CD4-positive, alpha-beta T cell (primary cell): ENCODE measurements around the gene IQGAP2. TPM values are rescaled to one million over a fixed set of nuclear protein-coding genes. Genes with fewer than 3 reads are reported as not detected.

Experiments used
- ATAC-seq: fragments of 200-7000 bp; cut with Tn5 transposase; one replicate; pipeline ENCODE4 v1.10.0; 2022; ENCODE audit warnings: mild to moderate bottlenecking; ENCODE audit not compliant: poor library complexity
- CTCF ChIA-PET: fragments of 350-600 bp; sonication (Branson Sonifier 250); formaldehyde crosslinking; loops from one replicate; lab custom pipeline; 2021; ENCODE audit warnings: antibody characterized with exemption, inconsistent platforms; lab: Charles Lee
- POLR2A ChIA-PET: fragments of 350-600 bp; sonication (Branson Sonifier 250); formaldehyde crosslinking; loops from one replicate; lab custom pipeline; 2021; ENCODE audit warnings: antibody characterized with exemption, inconsistent platforms; lab: Charles Lee
- DNase-seq, 14 experiments: peaks; one replicate each; pipeline ENCODE4 v3.0.0-alpha.2; 2013 to 2020; ENCODE audit warnings: mixed read lengths in 2 of 14
- H3K27ac ChIP-seq, 2 donors: one replicate each; pipeline versions ENCODE4 v1.5.1 to v1.7.0; 2013; ENCODE audit warnings: low read length in 2 of 2, low read depth in 1 of 2, mild to moderate bottlenecking in 1 of 2
- H3K27me3 ChIP-seq, 2 experiments: 1 replicate in 1 of 2; 2 replicates in 1 of 2; pipeline versions ENCODE4 v1.6.1 to v1.7.0; 2013; ENCODE audit warnings: low read length in 2 of 2, control low read depth in 1 of 2, mild to moderate bottlenecking in 1 of 2, moderate library complexity in 1 of 2; ENCODE audit not compliant: insufficient read depth in 2 of 2, control insufficient read depth in 1 of 2
- H3K36me3 ChIP-seq: one replicate; pipeline ENCODE4 v1.6.1; 2013; ENCODE audit warnings: low read length, control low read depth; ENCODE audit not compliant: insufficient read depth
- H3K4me1 ChIP-seq: one replicate; pipeline ENCODE4 v1.6.1; 2013; ENCODE audit warnings: low read length, control low read depth; ENCODE audit not compliant: insufficient read depth
- H3K4me3 ChIP-seq: one replicate; pipeline ENCODE4 v1.5.1; 2013; ENCODE audit warnings: mild to moderate bottlenecking, low read length, moderate library complexity
- H3K9me3 ChIP-seq, 2 experiments: 1 replicate in 1 of 2; 2 replicates in 1 of 2; pipeline versions ENCODE4 v1.6.1 to v1.7.0; 2013; ENCODE audit warnings: low read length in 2 of 2, mild to moderate bottlenecking in 2 of 2, control low read depth in 1 of 2, moderate library complexity in 1 of 2; ENCODE audit not compliant: control insufficient read depth in 1 of 2, insufficient read depth in 1 of 2
- H3K27ac Mint-ChIP-seq: one replicate; pipeline ENCODE4 v1.8.0; 2020; ENCODE audit warnings: mixed read lengths
- H3K27me3 Mint-ChIP-seq: one replicate; pipeline ENCODE4 v1.8.0; 2021; ENCODE audit warnings: mixed read lengths
- H3K36me3 Mint-ChIP-seq: one replicate; pipeline ENCODE4 v1.8.0; 2021; ENCODE audit warnings: low read depth, mixed read lengths
- H3K4me1 Mint-ChIP-seq: one replicate; pipeline ENCODE4 v1.8.0; 2021; ENCODE audit warnings: low read depth, mixed read lengths
- H3K4me3 Mint-ChIP-seq: one replicate; pipeline ENCODE4 v1.8.0; 2020; ENCODE audit warnings: mild to moderate bottlenecking, mixed read lengths
- H3K9me3 Mint-ChIP-seq: one replicate; pipeline ENCODE4 v1.8.0; 2020; ENCODE audit warnings: mixed read lengths
- CTCF ChIP-seq: fragments of 200-600 bp; IDR thresholded peaks from one replicate; pipeline ENCODE4 v1.8.0; 2022; ENCODE audit warnings: antibody characterized with exemption, mild to moderate bottlenecking
- intact Hi-C, 2 experiments: fragments of 100-400 bp; cut with DNase I in 1 of 2; cut with micrococcal nuclease in 1 of 2; formaldehyde crosslinking; loops; one replicate each; pipeline versions ENCODE4 v1.15.1 to v1.9.0; 2023 to 2025; cut with DNase I, micrococcal nuclease
- total RNA-seq, 174 experiments: library from RNA in 2 of 174; stranded (reverse) in 2 of 174; gene quantifications; one replicate each; pipeline ENCODE4 v1.2.3 and lab custom pipeline; 2021 to 2026

The IQGAP2 gene
- total RNA-seq, 2 experiments from 2014 or later, result 58.8 TPM

- Mint-ChIP-seq H3K4me1 (peaks cover 80% of the 10 kb centered on the region), H3K4me3 (no peak overlapping the region), H3K36me3 (peaks cover 9% of the 10 kb centered on the region), H3K9me3 (peaks cover 2% of the 10 kb centered on the region), H3K27ac (no peak overlapping the region), H3K27me3 (no peaks in the 10 kb centered on the region)
- ChIA-PET CTCF (interaction anchor here (0.5 kb wide), 1 partner anchor 24 kb away, joined by 4 read pairs; no protein-coding TSS in a partner anchor), POLR2A (no interaction called here)
- Histone ChIP-seq H3K27me3 (no peaks in the 10 kb centered on the region), H3K4me1 (peaks cover 52% of the 10 kb centered on the region), H3K4me3 (no peak overlapping the region), H3K27ac (no peak overlapping the region), H3K9me3 (no peaks in the 10 kb centered on the region), H3K36me3 (peaks cover 6% of the 10 kb centered on the region)
- intact Hi-C loops, result no loop called here
- DNase-seq (no peak), ATAC-seq (no peak)
- TF ChIP-seq CTCF, result no peak
These were observed 74.5 kb downstream of the IQGAP2 start for GRCh38 chr5:76477571-76477970.

GRCh38 chr5:76479281-76479680 is 76.2 kb downstream of the IQGAP2 start:
- Mint-ChIP-seq H3K36me3 (peaks cover 9% of the 10 kb centered on the region), H3K9me3 (no peaks in the 10 kb centered on the region), H3K4me3 (no peak overlapping the region), H3K27ac (no peak overlapping the region), H3K4me1 (peaks cover 80% of the 10 kb centered on the region), H3K27me3 (no peaks in the 10 kb centered on the region)
- no peak for TF ChIP-seq CTCF
- no peak overlapping the region for H3K4me3 ChIP-seq
- DNase-seq, result no peak
- intact Hi-C loops, result no loop called here
- CTCF ChIA-PET, result no interaction called here
- POLR2A ChIA-PET, result no interaction called here
- no peaks in the 10 kb centered on the region for H3K27me3 ChIP-seq
- no peaks in the 10 kb centered on the region for H3K9me3 ChIP-seq
- peaks cover 6% of the 10 kb centered on the region for H3K36me3 ChIP-seq
- ATAC-seq, result no peak
- no peak overlapping the region for H3K27ac ChIP-seq
- peaks cover 48% of the 10 kb centered on the region for H3K4me1 ChIP-seq

GRCh38 chr5:76479973-76480667 is 77.0 kb downstream of the IQGAP2 start:
- ATAC-seq, result no peak
- Mint-ChIP-seq H3K27ac (no peak overlapping the region), H3K9me3 (no peaks in the 10 kb centered on the region), H3K4me1 (peaks cover 78% of the 10 kb centered on the region), H3K27me3 (no peaks in the 10 kb centered on the region), H3K4me3 (no peak overlapping the region), H3K36me3 (peaks cover 9% of the 10 kb centered on the region)
- Histone ChIP-seq H3K9me3 (no peaks in the 10 kb centered on the region), H3K27me3 (no peaks in the 10 kb centered on the region), H3K27ac (no peak overlapping the region), H3K4me3 (no peak overlapping the region), H3K4me1 (peaks cover 47% of the 10 kb centered on the region), H3K36me3 (peaks cover 9% of the 10 kb centered on the region)
- TF ChIP-seq CTCF, result no peak
- intact Hi-C loops, result no loop called here
- DNase-seq, result peak in 1 of 14 experiments; percentile 18
- CTCF ChIA-PET, result no interaction called here
- POLR2A ChIA-PET, result interaction anchor here (0.7 kb wide), 1 partner anchor 67 kb away, joined by 3 read pairs; no protein-coding TSS in a partner anchor
